ENCODE data around the gene UNC119.

- TF ChIP-seq CTCF (CRISPR knock-in tag; IDR thresholded peaks at IDR 0.05): no peak
- no peak for TF ChIP-seq KDM5A (IDR thresholded peaks at IDR 0.05; ENCODE audit: borderline replicate concordance, low read length)
- TF ChIP-seq HMG20B (CRISPR knock-in tag; conservative IDR thresholded peaks at IDR 0.05): no peak
- no peak for TF ChIP-seq SRSF1 (optimal IDR thresholded peaks at IDR 0.05; ENCODE audit: low read depth, low read length)
Measured at GRCh38 chr17:28518578-28518977, 33.8 kb downstream of the UNC119 start.
